ENCODE data around the gene RPTOR.

GRCh38 chr17:80701730-80702129 is 157.1 kb downstream of the RPTOR start:
- TF ChIP-seq CTCF (IDR thresholded peaks at IDR 0.05; ENCODE audit: low read length) = no peak
- no peak for TF ChIP-seq EZH2 (IDR thresholded peaks at IDR 0.05; ENCODE audit: borderline replicate concordance, low read length)

Data from OCI-LY1 (cell line).